Epithelial cell of proximal tubule (primary cell): ENCODE results near the gene MYOM3. TPM values are rescaled to one million over a fixed set of nuclear protein-coding genes. Genes with fewer than 3 reads are reported as not detected.
A peak's percentile ranks its signal among the peaks of the same experiment; 100 is the strongest.

ENCODE experiments used
- DNase-seq: peaks from one replicate; pipeline ENCODE4 v3.0.0-alpha.2; 2011; ENCODE audit warnings: low read depth
- H3K4me3 ChIP-seq: 2 replicates; pipeline ENCODE4 v1.5.1; 2011; ENCODE audit warnings: low read depth, mild to moderate bottlenecking, low read length
- CTCF ChIP-seq: conservative IDR thresholded peaks from 2 replicates; pipeline ENCODE4 v1.5.1; 2012; ENCODE audit warnings: low read depth, mild to moderate bottlenecking, low read length
- total RNA-seq: library from RNA; depleted of rRNA; stranded (reverse); fragments of >200 nt; gene quantifications from 2 replicates; pipeline ENCODE4 v1.2.3, GENCODE V29; 2015

Gene MYOM3
- total RNA-seq, 1 donor from 2014 or later: 2.2 TPM

GRCh38 chr1:24154215-24154614, 42.3 kb upstream of the MYOM3 start:
- TF ChIP-seq CTCF: no peak
- no peak for DNase-seq

GRCh38 chr1:24152631-24153494, 40.9 kb upstream of the MYOM3 start:
- no peak for DNase-seq
- no peak for TF ChIP-seq CTCF
- no peak overlapping the region for H3K4me3 ChIP-seq

More at GRCh38 chr1:24154215-24154614, 42.3 kb upstream of the MYOM3 start:
- no peak overlapping the region for H3K4me3 ChIP-seq

- no peak overlapping the region for H3K4me3 ChIP-seq
- TF ChIP-seq CTCF: no peak
- no peak for DNase-seq
Measured at GRCh38 chr1:24151175-24151533, 39.2 kb upstream of the MYOM3 start.

- TF ChIP-seq CTCF: peak; percentile 74
- peak overlapping the region; percentile 39 for H3K4me3 ChIP-seq
- DNase-seq: no peak
Measured at GRCh38 chr1:24150234-24151174, 38.6 kb upstream of the MYOM3 start.

GRCh38 chr1:24149866-24150233, 37.9 kb upstream of the MYOM3 start:
- no peak for TF ChIP-seq CTCF
- H3K4me3 ChIP-seq: peak overlapping the region; percentile 39
- DNase-seq: no peak

GRCh38 chr1:24147816-24148215, 35.9 kb upstream of the MYOM3 start:
- H3K4me3 ChIP-seq: no peak overlapping the region
- TF ChIP-seq CTCF: no peak
- no peak for DNase-seq
